HepG2 (cell line): ENCODE measurements around the gene AIP. TPM values are rescaled to one million over a fixed set of nuclear protein-coding genes. Genes with fewer than 3 reads are reported as not detected.
A peak's percentile ranks its signal among the peaks of the same experiment; 100 is the strongest.

ENCODE experiments used
- FIP1L1 ChIP-seq: fragments of 200-400 bp; formaldehyde crosslinking; IDR thresholded peaks from 2 replicates; pipeline ENCODE4 v1.6.1; 2018; ENCODE audit warnings: low read depth, mild to moderate bottlenecking, low read length, moderate library complexity, borderline replicate concordance; ENCODE audit not compliant: insufficient read depth
- HIC2 ChIP-seq: sonication (generic); formaldehyde crosslinking; IDR thresholded peaks from 2 replicates; pipeline ENCODE4 v1.9.0; 2022; ENCODE audit warnings: low read depth, missing genetic modification reagents
- RBAK ChIP-seq: sonication (generic); formaldehyde crosslinking; IDR thresholded peaks from 2 replicates; pipeline ENCODE4 v1.5.1; 2020; ENCODE audit warnings: mild to moderate bottlenecking, missing genetic modification reagents
- RBFOX2 ChIP-seq: fragments of 200-400 bp; formaldehyde crosslinking; IDR thresholded peaks from 2 replicates; pipeline ENCODE4 v1.6.1; 2017; ENCODE audit warnings: low read depth, mild to moderate bottlenecking, low read length
- SAFB2 ChIP-seq: sonication (generic); formaldehyde crosslinking; IDR thresholded peaks from 2 replicates; pipeline ENCODE4 v1.5.1; 2020; ENCODE audit warnings: missing genetic modification reagents, low read depth, mild to moderate bottlenecking, borderline replicate concordance
- SMAD1 ChIP-seq: sonication (generic); formaldehyde crosslinking; IDR thresholded peaks from 2 replicates; pipeline ENCODE4 v1.4.0; 2020; ENCODE audit warnings: missing genetic modification reagents, low read depth, mild to moderate bottlenecking, borderline replicate concordance
- SP1 ChIP-seq, 2 experiments: fragments of 450-650 bp in 1 of 2; sonication (generic) in 1 of 2; formaldehyde crosslinking in 1 of 2; IDR thresholded peaks; 2 replicates each; pipeline versions ENCODE4 v1.4.0 to v1.6.1; 2016 to 2020; ENCODE audit warnings: missing genetic modification reagents in 1 of 2
- UBTF ChIP-seq: sonication (generic); formaldehyde crosslinking; IDR thresholded peaks from 2 replicates; pipeline ENCODE4 v1.4.0; 2020; ENCODE audit warnings: mild to moderate bottlenecking, missing genetic modification reagents
- ZFP91 ChIP-seq: sonication (generic); formaldehyde crosslinking; IDR thresholded peaks from 2 replicates; pipeline ENCODE4 v1.9.0; 2022; ENCODE audit warnings: missing genetic modification reagents, mild to moderate bottlenecking, borderline replicate concordance
- ZKSCAN8 ChIP-seq: IDR thresholded peaks from 2 replicates; pipeline ENCODE4 v1.6.1; 2016; ENCODE audit warnings: borderline replicate concordance, missing genetic modification reagents, missing compliant biosample characterization
- ZNF780A ChIP-seq: sonication (generic); formaldehyde crosslinking; IDR thresholded peaks from 2 replicates; pipeline ENCODE4 v1.8.0; 2022; ENCODE audit warnings: mild to moderate bottlenecking, missing genetic modification reagents, moderate library complexity
- ZNF800 ChIP-seq: sonication (generic); formaldehyde crosslinking; IDR thresholded peaks from 2 replicates; pipeline ENCODE4 v1.4.0; 2020; ENCODE audit warnings: missing genetic modification reagents
- ZXDC ChIP-seq: sonication (generic); formaldehyde crosslinking; IDR thresholded peaks from 2 replicates; pipeline ENCODE4 v1.5.0; 2020; ENCODE audit warnings: mild to moderate bottlenecking, missing genetic modification reagents
- polyA plus RNA-seq, 8 experiments: library from polyadenylated mRNA; depleted of rRNA in 3 of 8; stranded (reverse) in 7 of 8; unstranded in 1 of 8; fragments of >200 nt; fragmentation: Illumina TruSeq in 4 of 8; extraction: Trizol in 4 of 8; gene quantifications; 2 replicates each; pipeline versions ENCODE4 v1.2.1 to v1.2.3, GENCODE V29; 2011 to 2016; ENCODE audit warnings: low read depth in 4 of 8, missing spikeins in 1 of 8, mixed read lengths in 1 of 8; ENCODE audit not compliant: insufficient read depth in 1 of 8
- total RNA-seq, 5 experiments: library from RNA; depleted of rRNA; stranded (reverse); fragments of >200 nt; fragmentation: Illumina TruSeq; extraction: Trizol; gene quantifications; 2 replicates each; pipeline ENCODE4 v1.2.3, GENCODE V29; 2016; ENCODE audit warnings: low read depth in 1 of 5

The AIP gene
- total and polyA plus RNA-seq, 2 of the 13 experiments (the other 11 are each of a cell fraction or from before 2014, with no cell fraction given): 51.8 to 110 TPM

- TF ChIP-seq ZXDC (CRISPR knock-in tag) (peak; percentile 39; the same call in 1 of the 2 replicates), SP1 (IDR thresholded peaks at IDR 0.05) (no peak), SP1 (CRISPR knock-in tag; IDR thresholded peaks at IDR 0.05) (peak; percentile 35; the same call in 1 of the 2 replicates), SMAD1 (CRISPR knock-in tag) (0 out of 2 replicates have a peak, but pooled peaks have one; percentile 28), RBFOX2 (peak; percentile 68; the same call in 1 of the 2 replicates), SAFB2 (CRISPR knock-in tag) (peak; percentile 58), RBAK (no peak), UBTF (CRISPR knock-in tag) (no peak; the same call in 1 of the 2 replicates), HIC2 (CRISPR knock-in tag) (peak; percentile 96), ZKSCAN8 (CRISPR knock-in tag) (no peak; the same call in 1 of the 2 replicates), ZFP91 (CRISPR knock-in tag) (peak; percentile 74; the same call in 1 of the 2 replicates), ZNF800 (CRISPR knock-in tag) (no peak), FIP1L1 (0 out of 2 replicates have a peak, but pooled peaks have one; percentile 61), ZNF780A (CRISPR knock-in tag) (no peak)
These were observed 19.0 kb upstream of the AIP start (continued) for GRCh38 chr11:67463680-67464410.
